Cardiac septum (tissue), 1 donor: ENCODE data around the gene RABEP2. TPM values are rescaled to one million over a fixed set of nuclear protein-coding genes. Genes with fewer than 3 reads are reported as not detected.
"Not testable (repeated sequence)": the region's sequence is repeated elsewhere in the genome, so short reads cannot be mapped to it uniquely, and the experiment has no call there.

Source experiments
- DNase-seq: peaks from one replicate; pipeline ENCODE4 v3.0.0-alpha.2; 2020; ENCODE audit warnings: low spot score
- intact Hi-C: fragments of 100-400 bp; cut with DNase I; formaldehyde crosslinking; loops from one replicate; pipeline ENCODE4 v1.14.0; 2022
- total RNA-seq: library from RNA; stranded (reverse); fragmentation: NEBNext Ultra II Directional; extraction: Animal tissue kit (Norgen Biotek cat#: 25700); gene quantifications from one replicate; pipeline ENCODE4 v1.2.1, GENCODE V29; 2021
- donor health status: DM: no; HTN: no; CAD: no.

RABEP2 gene
- total RNA-seq, 1 donor from 2014 or later, result 14.3 TPM

DNA sequence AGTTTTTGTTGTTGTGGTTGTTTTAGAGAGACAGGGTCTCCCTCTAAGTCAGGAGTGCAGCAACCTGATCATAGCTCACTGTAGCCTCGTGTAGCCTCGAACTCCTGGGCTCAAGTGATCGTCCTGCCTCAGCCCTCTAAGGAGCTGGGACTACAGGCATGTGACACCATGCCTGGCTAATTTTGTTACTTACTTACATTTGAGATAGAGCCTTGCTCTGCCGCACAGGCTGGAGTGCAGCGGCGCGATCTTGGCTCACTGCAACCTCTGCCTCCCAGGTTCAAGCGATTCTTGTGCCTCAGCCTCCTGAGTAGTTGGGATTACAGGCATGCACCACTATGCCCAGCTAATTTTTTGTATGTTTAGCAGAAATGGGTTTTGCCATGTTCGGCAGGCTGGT is 57.4 kb downstream of the RABEP2 start:
- DNase-seq, result not testable (repeated sequence)
- intact Hi-C loops, result loop anchor here (5.0 kb wide), 1 partner anchor 80 kb away; no protein-coding TSS in a partner anchor

DNA sequence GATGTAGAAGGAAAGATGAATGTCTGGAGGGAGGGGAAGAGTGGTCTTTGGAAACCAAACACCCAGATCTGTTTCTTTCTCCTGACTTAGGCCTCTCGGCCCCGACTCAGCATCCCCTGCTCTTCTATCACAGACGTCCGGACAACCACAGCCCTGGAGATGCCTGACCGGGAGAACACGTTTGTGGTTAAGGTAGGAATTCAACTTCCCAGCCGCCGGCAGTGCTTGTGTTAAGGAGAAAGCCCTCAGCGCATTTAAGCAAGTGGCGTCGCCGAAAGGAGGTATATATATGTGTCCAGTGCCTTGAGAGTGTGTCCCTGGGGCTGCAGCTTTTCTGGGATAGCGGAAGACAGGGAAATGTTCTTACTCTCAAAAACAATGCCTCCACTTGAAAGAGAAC is 57.8 kb downstream of the RABEP2 start:
- intact Hi-C loops, result loop anchor here (5.0 kb wide), 1 partner anchor 80 kb away; no protein-coding TSS in a partner anchor

GRCh38 chr16:28866454-28866804 is 58.6 kb downstream of the RABEP2 start:
- DNase-seq, result no peak
- intact Hi-C loops, result loop anchor here (5.0 kb wide), 1 partner anchor 81 kb away; no protein-coding TSS in a partner anchor

More for the DNA sequence above, 57.8 kb downstream of the RABEP2 start:
- DNase-seq, result no peak

DNA sequence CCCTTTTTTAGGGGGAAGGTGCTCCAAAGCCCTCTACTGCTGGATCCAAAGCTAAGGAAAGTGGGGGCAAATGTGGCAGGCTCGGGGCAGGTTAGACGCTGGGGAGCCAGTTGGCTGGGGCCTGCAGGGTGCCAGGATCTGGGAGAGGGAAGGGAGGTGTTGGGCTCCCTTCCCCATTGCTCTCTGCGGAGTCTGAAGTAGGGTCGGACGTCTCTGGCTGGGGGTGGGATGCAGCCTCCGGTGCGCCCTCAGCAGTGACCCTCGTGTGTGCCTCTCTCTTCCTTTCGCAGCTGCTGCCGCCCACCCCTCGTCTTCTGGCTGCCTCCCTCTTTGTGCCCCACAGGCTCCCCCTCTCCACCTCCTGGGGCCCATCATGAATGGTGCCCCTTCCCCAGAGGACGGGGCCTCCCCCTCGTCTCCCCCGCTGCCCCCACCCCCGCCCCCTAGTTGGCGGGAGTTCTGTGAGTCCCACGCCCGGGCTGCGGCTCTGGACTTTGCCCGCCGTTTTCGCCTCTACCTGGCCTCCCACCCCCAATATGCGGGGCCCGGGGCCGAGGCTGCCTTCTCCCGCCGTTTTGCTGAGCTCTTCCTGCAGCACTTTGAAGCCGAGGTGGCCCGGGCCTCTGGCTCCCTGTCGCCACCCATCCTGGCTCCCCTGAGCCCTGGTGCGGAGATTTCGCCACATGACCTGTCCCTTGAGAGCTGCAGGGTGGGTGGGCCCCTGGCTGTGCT is 59.1 kb downstream of the RABEP2 start:
- DNase-seq, result no peak
- intact Hi-C loops, result loop anchor here (2.0 to 5.0 kb wide), 2 partner anchors 41 to 81 kb away; no protein-coding TSS in a partner anchor

- intact Hi-C loops, result loop anchor here (2.0 to 5.0 kb wide), 2 partner anchors 40 to 82 kb away; no protein-coding TSS in a partner anchor
- no peak for DNase-seq
These were observed 59.9 kb downstream of the RABEP2 start for GRCh38 chr16:28865001-28865688.

DNA sequence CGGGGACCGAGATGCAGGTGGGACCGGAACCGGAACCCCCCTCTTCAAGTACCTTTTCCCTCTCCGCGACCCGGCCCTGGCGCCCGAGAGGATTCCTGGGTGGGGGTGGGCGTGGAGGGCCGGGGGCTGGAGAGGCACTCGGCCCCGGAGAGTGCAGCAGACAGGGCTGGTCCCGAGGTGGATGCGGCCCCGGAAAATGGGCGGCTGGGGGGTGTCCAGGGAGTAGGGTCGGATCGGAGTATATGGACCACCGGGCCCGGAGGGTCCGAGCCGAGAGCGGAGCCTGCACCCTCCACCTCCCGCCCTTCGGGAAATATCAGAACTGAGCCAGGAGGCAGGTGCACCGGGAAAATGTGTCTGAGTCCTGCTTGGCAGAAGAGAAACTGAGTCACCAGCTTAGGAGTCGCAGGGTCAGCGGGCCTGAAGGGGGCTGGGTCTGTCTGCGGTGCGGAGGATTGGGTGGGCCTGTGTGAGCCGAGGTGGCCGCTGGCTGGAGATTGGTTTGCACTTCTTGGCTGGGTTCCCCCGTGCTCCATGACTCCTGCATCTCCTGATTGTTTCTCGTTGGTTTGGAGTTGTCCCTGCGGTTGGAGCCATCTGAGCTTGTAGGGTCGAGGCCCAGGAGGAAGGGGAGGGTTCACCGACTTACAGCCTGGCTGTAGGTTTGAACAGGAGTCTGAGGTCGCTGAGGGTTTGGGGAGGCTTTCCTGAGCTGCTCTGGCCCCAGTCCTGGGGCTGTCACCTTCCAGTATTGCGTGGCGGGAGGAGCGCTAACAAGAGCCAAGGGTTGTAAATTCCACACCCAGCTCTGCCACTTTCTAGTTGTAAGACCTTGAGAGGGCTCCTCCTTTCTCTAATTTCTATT is 60.9 kb downstream of the RABEP2 start:
- intact Hi-C loops, result loop anchor here (1.0 to 2.0 kb wide), 2 partner anchors 18 to 39 kb away; partner anchors contain the start of gene TUFM
- no peak for DNase-seq

DNA sequence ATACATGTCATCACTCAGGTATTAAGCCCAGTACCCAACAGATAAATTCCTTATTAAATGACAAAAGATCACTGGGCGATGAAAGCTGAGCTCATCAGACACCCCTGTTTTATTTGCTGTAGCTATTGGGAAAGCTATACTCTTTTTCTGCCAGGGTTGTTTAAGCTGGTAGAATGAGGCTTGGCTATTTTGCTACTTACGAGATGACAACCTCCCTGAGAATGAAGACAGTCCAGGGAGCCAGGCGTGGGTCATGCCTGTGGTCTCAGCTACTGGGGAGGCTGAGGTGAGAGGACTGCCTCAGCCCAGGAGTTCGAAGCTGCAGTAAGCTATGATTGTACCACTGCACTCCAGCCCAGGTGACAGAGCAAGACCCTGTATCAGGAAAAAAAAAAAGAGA is 65.7 kb downstream of the RABEP2 start:
- intact Hi-C loops, result no loop called here

DNA sequence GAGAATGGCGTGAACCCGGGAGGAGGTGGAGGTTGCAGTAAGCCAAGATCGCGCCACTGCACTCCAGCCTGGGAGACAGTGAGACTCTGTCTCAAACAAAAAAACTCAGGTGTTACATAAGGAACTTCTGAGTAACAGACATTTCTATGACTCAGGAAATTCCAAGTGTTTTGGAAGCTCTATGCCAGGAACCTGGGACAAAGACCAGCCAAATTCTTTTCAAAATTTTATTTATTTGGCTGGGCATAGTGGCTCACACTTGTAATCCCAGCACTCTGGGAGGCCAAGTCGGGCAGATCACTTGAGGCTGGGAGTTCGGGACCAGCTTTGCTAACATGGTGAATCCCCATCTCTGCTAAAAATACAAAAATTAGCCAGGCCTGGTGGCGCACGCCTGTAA is 66.6 kb downstream of the RABEP2 start:
- DNase-seq, result no peak
- intact Hi-C loops, result no loop called here

More for the DNA sequence above, 65.7 kb downstream of the RABEP2 start:
- DNase-seq, result no peak

Other genes starting within 250 kb of the RABEP2 start
- 403 TPM for gene EIF3C, start 213.8 kb downstream of the RABEP2 start, total RNA-seq
- 1.6 TPM for gene NPIPB9, start 173.5 kb downstream of the RABEP2 start, total RNA-seq
- 62.7 TPM for gene ATXN2L, start 102.2 kb downstream of the RABEP2 start, total RNA-seq
- 184 TPM for gene TUFM, start 78.9 kb downstream of the RABEP2 start, total RNA-seq
- 46.3 TPM for gene SH2B1, start 61.4 kb downstream of the RABEP2 start, total RNA-seq
- 0.54 TPM for gene ATP2A1, start 46.8 kb downstream of the RABEP2 start, total RNA-seq
- not detected for gene CD19, start 6.7 kb upstream of the RABEP2 start, total RNA-seq
- 17.9 TPM for gene NFATC2IP, start 25.7 kb upstream of the RABEP2 start, total RNA-seq
- gene SPNS1, start 49.5 kb upstream of the RABEP2 start, total RNA-seq, result 15.6 TPM
- 2.0 TPM for gene LAT, start 59.8 kb upstream of the RABEP2 start, total RNA-seq